Measurements from ENCODE around the gene ZCCHC2.

Gene ZCCHC2

GRCh38 chr18:62498616-62499262 is 24.1 kb upstream of the ZCCHC2 start:
- DNase-seq (ENCODE audit: low read depth): no peak
- TF ChIP-seq CTCF (IDR thresholded peaks at IDR 0.05; ENCODE audit: insufficient read depth, low read depth, low read length, missing control alignments): no peak
- no peak overlapping the region for H3K4me3 ChIP-seq (ENCODE audit: low read length)

GRCh38 chr18:62499263-62499650 is 23.6 kb upstream of the ZCCHC2 start:
- TF ChIP-seq CTCF (IDR thresholded peaks at IDR 0.05; ENCODE audit: insufficient read depth, low read depth, low read length, missing control alignments): no peak
- no peak overlapping the region for H3K4me3 ChIP-seq (ENCODE audit: low read length)

GRCh38 chr18:62500174-62500573 is 22.7 kb upstream of the ZCCHC2 start:
- DNase-seq (ENCODE audit: low read depth): no peak
- H3K4me3 ChIP-seq (ENCODE audit: low read length): no peak overlapping the region
- TF ChIP-seq CTCF (IDR thresholded peaks at IDR 0.05; ENCODE audit: insufficient read depth, low read depth, low read length, missing control alignments): no peak

More at GRCh38 chr18:62499263-62499650, 23.6 kb upstream of the ZCCHC2 start:
- DNase-seq (ENCODE audit: low read depth): no peak

GRCh38 chr18:62500966-62501591 is 21.7 kb upstream of the ZCCHC2 start:
- no peak for DNase-seq (ENCODE audit: low read depth)
- TF ChIP-seq CTCF (IDR thresholded peaks at IDR 0.05; ENCODE audit: insufficient read depth, low read depth, low read length, missing control alignments): no peak
- H3K4me3 ChIP-seq (ENCODE audit: low read length): no peak overlapping the region

- no peak for TF ChIP-seq CTCF (IDR thresholded peaks at IDR 0.05; ENCODE audit: insufficient read depth, low read depth, low read length, missing control alignments)
- H3K4me3 ChIP-seq (ENCODE audit: low read length): peak overlapping the region; percentile 21
- DNase-seq (ENCODE audit: low read depth): no peak
Observed at GRCh38 chr18:62505669-62506494, 16.9 kb upstream of the ZCCHC2 start.

- peak overlapping the region; percentile 21 for H3K4me3 ChIP-seq (ENCODE audit: low read length)
- DNase-seq (ENCODE audit: low read depth): no peak
- no peak for TF ChIP-seq CTCF (IDR thresholded peaks at IDR 0.05; ENCODE audit: insufficient read depth, low read depth, low read length, missing control alignments)
Observed at GRCh38 chr18:62506495-62507143, 16.2 kb upstream of the ZCCHC2 start.
